GM21390 (cell line): ENCODE results near the gene PROCR.
"Not testable (repeated sequence)": the region's sequence is repeated elsewhere in the genome, so short reads cannot be mapped to it uniquely, and the experiment has no call there.

ENCODE experiments used
- ATAC-seq: cut with Tn5 transposase; IDR thresholded peaks from one replicate; pipeline ENCODE4 v1.9.1; 2021; ENCODE audit not compliant: unreplicated experiment

PROCR gene

GRCh38 chr20:35171753-35172433 is at the start of gene PROCR:
Gene PROCR (plus strand): TSS chr20:35172072. CDS start chr20:35172155, 83 bp downstream.
- ATAC-seq: no peak

GRCh38 chr20:35122756-35123405 is 49.0 kb upstream of the PROCR start:
- ATAC-seq: no peak

GRCh38 chr20:35125753-35126152 is 46.1 kb upstream of the PROCR start:
- ATAC-seq: no peak

- no peak for ATAC-seq
These were observed 42.2 kb upstream of the PROCR start for GRCh38 chr20:35129647-35130069.

GRCh38 chr20:35131934-35132333 is 39.9 kb upstream of the PROCR start:
- ATAC-seq: no peak

GRCh38 chr20:35133031-35133430 is 38.8 kb upstream of the PROCR start:
- no peak for ATAC-seq

- ATAC-seq: no peak
These were observed 38.1 kb upstream of the PROCR start for GRCh38 chr20:35133735-35134134.

- ATAC-seq: no peak
These were observed 37.4 kb upstream of the PROCR start for GRCh38 chr20:35134472-35134871.

- no peak for ATAC-seq
These were observed 37.0 kb upstream of the PROCR start for GRCh38 chr20:35134880-35135279.

GRCh38 chr20:35135867-35136586 is 35.8 kb upstream of the PROCR start:
- no peak for ATAC-seq

- ATAC-seq: no peak
These were observed 27.2 kb upstream of the PROCR start for GRCh38 chr20:35144694-35145093.

- ATAC-seq: no peak
These were observed 26.7 kb upstream of the PROCR start for GRCh38 chr20:35145141-35145564.

GRCh38 chr20:35146299-35146919 is 25.5 kb upstream of the PROCR start:
- ATAC-seq: no peak

- peak; percentile 78 for ATAC-seq
These were observed 24.8 kb upstream of the PROCR start, which contains the start of gene EDEM2 for GRCh38 chr20:35146920-35147574. Gene EDEM2 (minus strand): TSS chr20:35147336. CDS start chr20:35147258, 78 bp downstream.

- ATAC-seq: peak; percentile 29
These were observed 24.2 kb upstream of the PROCR start for GRCh38 chr20:35147575-35148071.

GRCh38 chr20:35150846-35151579 is 20.9 kb upstream of the PROCR start:
- no peak for ATAC-seq

GRCh38 chr20:35151736-35152135 is 20.1 kb upstream of the PROCR start:
- ATAC-seq: no peak

- no peak for ATAC-seq
These were observed 15.9 kb upstream of the PROCR start for GRCh38 chr20:35155936-35156335.

GRCh38 chr20:35156978-35157377 is 14.9 kb upstream of the PROCR start:
- ATAC-seq: no peak

- not testable (repeated sequence) for ATAC-seq
These were observed 11.5 kb upstream of the PROCR start for GRCh38 chr20:35160341-35160740.
